D721Med (cell line): Measurements from ENCODE around the gene TIGD6.
"Not testable (repeated sequence)": the region's sequence is repeated elsewhere in the genome, so short reads cannot be mapped to it uniquely, and the experiment has no call there.

Experiments
- DNase-seq: peaks from one replicate; pipeline ENCODE4 v3.0.0; 2011; ENCODE audit warnings: low spot score; ENCODE audit not compliant: insufficient read length
- FAIRE-seq: peaks from 2 replicates; lab custom pipeline; 2011; peaks lifted over from hg19 to GRCh38; lab: Jason Lieb, UNC
- CTCF ChIP-seq: IDR thresholded peaks from 2 replicates; pipeline ENCODE4 v1.5.1; 2012; ENCODE audit warnings: mild to moderate bottlenecking, control low read depth; ENCODE audit not compliant: insufficient read depth; ENCODE audit errors: missing control alignments

TIGD6 gene

GRCh38 chr5:150038547-150038946, 38.1 kb upstream of the TIGD6 start:
- TF ChIP-seq CTCF = no peak
- FAIRE-seq (no peak), DNase-seq (no peak)

GRCh38 chr5:150036513-150036912, 36.1 kb upstream of the TIGD6 start:
- FAIRE-seq = no peak
- TF ChIP-seq CTCF = no peak
- no peak for DNase-seq

- no peak for TF ChIP-seq CTCF
- DNase-seq (no peak), FAIRE-seq (no peak)
These were observed 34.9 kb upstream of the TIGD6 start for GRCh38 chr5:150035139-150035895.

DNA sequence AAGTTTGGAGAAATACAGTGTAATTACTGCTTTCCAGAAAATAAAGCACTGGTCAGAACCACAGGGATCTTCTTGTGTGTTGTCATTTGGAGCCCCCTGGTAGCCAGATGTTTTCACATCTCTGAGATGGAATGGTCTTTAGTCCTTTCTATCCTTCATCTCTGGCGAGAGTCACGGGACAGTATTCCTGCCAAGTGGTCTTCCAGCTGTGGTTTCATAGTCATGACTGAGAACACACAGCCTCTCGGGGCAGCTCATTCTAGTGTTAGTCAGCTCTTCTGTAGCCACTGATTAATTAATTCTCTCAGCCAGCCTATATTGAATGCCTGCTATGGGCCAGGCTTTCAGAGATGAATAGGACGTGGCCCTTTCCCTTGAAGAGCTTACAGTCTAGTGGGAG, 34.2 kb upstream of the TIGD6 start:
- FAIRE-seq = no peak
- no peak for DNase-seq
- no peak for TF ChIP-seq CTCF

DNA sequence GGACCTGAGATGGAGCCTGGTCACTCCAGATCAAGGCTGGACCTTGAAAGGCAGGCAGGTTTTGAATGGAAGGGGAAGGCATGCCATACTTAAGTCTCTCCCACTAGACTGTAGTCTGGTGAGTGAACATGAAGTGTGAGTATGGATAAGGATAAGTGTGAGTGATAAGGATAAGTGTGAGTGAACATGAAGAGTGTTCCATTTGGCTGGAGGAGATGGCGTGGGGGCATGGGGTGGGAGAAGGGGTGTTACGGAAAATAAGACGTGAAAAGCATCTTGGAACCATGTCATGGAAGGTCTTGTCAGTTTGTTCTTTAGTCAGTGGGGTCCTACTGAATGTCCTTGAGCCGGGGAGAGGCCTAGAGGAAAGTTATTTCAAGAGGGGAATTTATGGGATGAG, 32.9 kb upstream of the TIGD6 start:
- TF ChIP-seq CTCF = no peak
- no peak for DNase-seq
- no peak for FAIRE-seq

- FAIRE-seq, DNase-seq: not testable (repeated sequence)
These were observed 27.6 kb upstream of the TIGD6 start for GRCh38 chr5:150028047-150028446.

GRCh38 chr5:150026682-150027172, 26.3 kb upstream of the TIGD6 start:
- no peak for TF ChIP-seq CTCF
- FAIRE-seq (no peak), DNase-seq (no peak)
